Measurements from ENCODE around the gene CD36.

The CD36 gene

GRCh38 chr7:80724249-80724871 is 85.9 kb downstream of the CD36 start:
- H3K4me3 ChIP-seq (replicated peaks; ENCODE audit: low read depth, low read length): no peak overlapping the region
- H3K36me3 ChIP-seq (ENCODE audit: control insufficient read depth, insufficient read depth, low read length): no peaks in the 10 kb centered on the region
- DNase-seq (ENCODE audit: extremely low read depth, insufficient read length): no peak
- H3K27me3 ChIP-seq (replicated peaks; ENCODE audit: control insufficient read depth, insufficient read depth, low read length): no peaks in the 10 kb centered on the region
- TF ChIP-seq CTCF (IDR thresholded peaks at IDR 0.05; ENCODE audit: insufficient read depth, low read length, poor library complexity, severe bottlenecking): no peak

GRCh38 chr7:80725181-80725611 is 86.8 kb downstream of the CD36 start:
- no peak for TF ChIP-seq CTCF (IDR thresholded peaks at IDR 0.05; ENCODE audit: insufficient read depth, low read length, poor library complexity, severe bottlenecking)
- Histone ChIP-seq H3K27me3 (replicated peaks; ENCODE audit: control insufficient read depth, insufficient read depth, low read length) (no peaks in the 10 kb centered on the region), H3K36me3 (ENCODE audit: control insufficient read depth, insufficient read depth, low read length) (no peaks in the 10 kb centered on the region), H3K4me3 (replicated peaks; ENCODE audit: low read depth, low read length) (no peak overlapping the region)
- no peak for DNase-seq (ENCODE audit: extremely low read depth, insufficient read length)
